Stimulated activated naive CD4-positive, alpha-beta T cell (primary cell): ENCODE data around the gene PBX4.
A peak's percentile ranks its signal among the peaks of the same experiment; 100 is the strongest.

Source experiments
- DNase-seq, 6 experiments: peaks; one replicate each; lab custom pipeline; 2025; lab: John Stamatoyannopoulos, UW

PBX4 gene

GRCh38 chr19:19554074-19555023 lies 64.1 kb downstream of the PBX4 start:
- peak in 4 of 6 experiments; percentile 23 to 49 (median 30) for DNase-seq

GRCh38 chr19:19553670-19554069 lies 64.8 kb downstream of the PBX4 start:
- no peak for DNase-seq

GRCh38 chr19:19552798-19553197 lies 65.7 kb downstream of the PBX4 start:
- no peak for DNase-seq

- DNase-seq, result no peak
These were observed 66.7 kb downstream of the PBX4 start for GRCh38 chr19:19551853-19552192.

- DNase-seq, result no peak
These were observed 67.3 kb downstream of the PBX4 start for GRCh38 chr19:19550972-19551852.

- DNase-seq, result no peak
These were observed 68.0 kb downstream of the PBX4 start for GRCh38 chr19:19550485-19550929.

- no peak for DNase-seq
These were observed 68.6 kb downstream of the PBX4 start for GRCh38 chr19:19549804-19550464.

- no peak for DNase-seq
These were observed 69.3 kb downstream of the PBX4 start for GRCh38 chr19:19548915-19549759.

- DNase-seq, result no peak
These were observed 70.7 kb downstream of the PBX4 start for GRCh38 chr19:19547674-19548336.

- DNase-seq, result no peak
These were observed 71.7 kb downstream of the PBX4 start for GRCh38 chr19:19546751-19547162.

- DNase-seq, result no peak
These were observed 72.8 kb downstream of the PBX4 start for GRCh38 chr19:19545707-19546106.

GRCh38 chr19:19544954-19545591 lies 73.4 kb downstream of the PBX4 start:
- DNase-seq, result no peak

GRCh38 chr19:19544257-19544953 lies 74.1 kb downstream of the PBX4 start:
- no peak for DNase-seq

GRCh38 chr19:19543640-19544039 lies 74.8 kb downstream of the PBX4 start:
- DNase-seq, result no peak

- DNase-seq, result no peak
These were observed 75.4 kb downstream of the PBX4 start for GRCh38 chr19:19543101-19543500.

- no peak for DNase-seq
These were observed 76.0 kb downstream of the PBX4 start for GRCh38 chr19:19542507-19542906.

- DNase-seq, result no peak
These were observed 76.9 kb downstream of the PBX4 start for GRCh38 chr19:19541616-19542015.

GRCh38 chr19:19540715-19541515 lies 77.6 kb downstream of the PBX4 start:
- DNase-seq, result peak; percentile 50 to 79 (median 70)
